Thymus (tissue), 14 donors: ENCODE results near the gene ZNF718. TPM values are rescaled to one million over a fixed set of nuclear protein-coding genes. Genes with fewer than 3 reads are reported as not detected.
"Not testable (repeated sequence)": the region's sequence is repeated elsewhere in the genome, so short reads cannot be mapped to it uniquely, and the experiment has no call there.

Experiments
- DNase-seq, 9 donors: peaks; one replicate each; pipeline ENCODE4 v3.0.0-alpha.2; 2013; ENCODE audit warnings: low spot score in 9 of 9, low read depth in 6 of 9, missing footprints in 1 of 9
- H3K27ac ChIP-seq, 2 donors: one replicate each; pipeline ENCODE4 v1.5.1; 2013; ENCODE audit warnings: control low read depth in 1 of 2, low read depth in 1 of 2, low read length in 1 of 2, mild to moderate bottlenecking in 1 of 2, moderate library complexity in 1 of 2
- H3K27me3 ChIP-seq, 2 donors: one replicate each; pipeline ENCODE4 v1.5.1; 2013; ENCODE audit warnings: low read length in 1 of 2; ENCODE audit not compliant: control insufficient read depth in 2 of 2, insufficient read depth in 1 of 2
- H3K36me3 ChIP-seq, 2 donors: one replicate each; pipeline ENCODE4 v1.5.1; 2013; ENCODE audit warnings: low read length in 1 of 2, mild to moderate bottlenecking in 1 of 2, moderate library complexity in 1 of 2; ENCODE audit not compliant: control insufficient read depth in 2 of 2, insufficient read depth in 2 of 2
- H3K4me1 ChIP-seq, 2 donors: one replicate each; pipeline ENCODE4 v1.5.1; 2013; ENCODE audit warnings: low read length in 2 of 2; ENCODE audit not compliant: control insufficient read depth in 2 of 2, insufficient read depth in 2 of 2
- H3K4me3 ChIP-seq, 2 donors: one replicate each; pipeline ENCODE4 v1.5.1; 2013; ENCODE audit warnings: low read length in 2 of 2, control low read depth in 1 of 2, mild to moderate bottlenecking in 1 of 2
- H3K9me3 ChIP-seq, 2 donors: one replicate each; pipeline ENCODE4 v1.5.1; 2013; ENCODE audit warnings: low read length in 1 of 2, mild to moderate bottlenecking in 1 of 2; ENCODE audit not compliant: control insufficient read depth in 2 of 2, insufficient read depth in 1 of 2
- WGBS: extraction: QIAGEN DNeasy Blood & Tissue Kit; methylation state at CpG from one replicate; pipeline ENCODE4 v1.1.7; 2013; 5-methylcytosine and 5-hydroxymethylcytosine counted together
- long read RNA-seq, 10 donors: transcript quantifications; one replicate each; lab custom pipeline, GENCODE V29; 2026
- polyA plus RNA-seq: library from polyadenylated mRNA; stranded (reverse); fragments of 200-250 nt; gene quantifications from one replicate; pipeline ENCODE4 v1.2.3, GENCODE V29; 2013
- total RNA-seq: library from RNA; stranded (reverse); fragments of 120-200 nt; gene quantifications from one replicate; pipeline ENCODE4 v1.2.4, GENCODE V29; 2013
- donor health status: healthy.

ZNF718 gene
- total RNA-seq = 7.5 TPM
- polyA plus RNA-seq = 2.9 TPM
- long read RNA-seq, donor 1, partial matches to known transcripts = 0 of 1 reads
- long read RNA-seq, donor 1, other reads (novel, unspliced or antisense) = 0 of 1 reads
- long read RNA-seq, donor 2 = 0 reads
- long read RNA-seq, donor 3, partial matches to known transcripts = 7 of 9 reads
- long read RNA-seq, donor 3, other reads (novel, unspliced or antisense) = 0 of 9 reads
- long read RNA-seq, donor 4, partial matches to known transcripts = 7 of 7 reads
- long read RNA-seq, donor 4, other reads (novel, unspliced or antisense) = 0 of 7 reads
- long read RNA-seq, donor 5, partial matches to known transcripts = 8 of 8 reads
- long read RNA-seq, donor 5, other reads (novel, unspliced or antisense) = 0 of 8 reads
- long read RNA-seq, donor 6 = 0 reads
- long read RNA-seq, donor 7 = 0 reads
- long read RNA-seq, donor 8, partial matches to known transcripts = 0 of 2 reads
- long read RNA-seq, donor 8, other reads (novel, unspliced or antisense) = 0 of 2 reads
- long read RNA-seq, donor 9 = 0 reads
- long read RNA-seq, donor 10, partial matches to known transcripts = 0 of 2 reads
- long read RNA-seq, donor 10, other reads (novel, unspliced or antisense) = 0 of 2 reads

DNA sequence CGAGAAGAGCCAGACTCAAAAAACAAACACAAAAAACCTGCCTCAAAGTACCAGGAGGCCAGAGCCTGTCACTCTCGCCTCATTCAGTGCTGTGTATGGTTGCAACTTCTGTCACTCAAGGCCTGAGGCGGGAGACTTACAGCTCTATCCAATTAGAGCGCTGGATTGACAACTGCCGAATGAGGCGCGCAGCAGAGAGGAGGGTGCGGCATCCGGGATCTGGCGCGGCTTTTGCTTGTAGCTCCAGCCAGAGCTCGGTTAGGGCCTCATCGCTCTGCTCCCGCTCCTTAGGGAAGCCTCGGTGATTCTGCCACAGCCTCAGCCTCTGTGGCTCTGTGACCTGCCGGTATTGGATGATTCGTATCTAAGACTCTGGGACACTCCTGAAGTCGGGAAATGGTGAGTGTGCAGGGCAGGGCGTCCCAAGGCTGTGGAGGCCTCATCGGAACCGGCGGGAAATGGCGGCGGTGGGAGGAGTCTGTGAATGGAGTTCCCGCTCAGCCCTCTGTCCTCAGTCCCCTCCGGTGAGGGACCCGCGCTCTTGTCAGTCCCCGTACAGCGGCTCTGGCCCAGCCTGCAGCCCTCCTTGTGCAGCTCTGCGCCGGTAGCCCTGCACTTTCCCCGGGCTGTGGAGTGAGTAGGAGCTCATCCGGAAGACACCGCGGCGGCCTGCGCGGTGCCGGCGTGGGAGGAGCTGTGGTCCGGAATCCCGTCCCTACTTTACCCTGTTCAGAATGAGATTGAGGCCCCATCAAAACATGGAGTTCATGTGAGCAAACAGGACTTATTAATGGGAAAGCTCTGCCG is at the start of gene ZNF718:
ZNF718 (plus strand) TSS at position 227 of the 807 bp plus-strand sequence; CDS start at position 397, 170 bp downstream.
- H3K36me3 ChIP-seq = peaks cover 4 to 31% of the 10 kb centered on the region in 2 donors
- peaks cover 1 to 40% of the 10 kb centered on the region in 2 donors for H3K9me3 ChIP-seq
- peak; percentile 81 to 98 (median 94) for DNase-seq
- no peaks in the 10 kb centered on the region for H3K27me3 ChIP-seq
- peak within 1 kb of the TSS; percentile 94 to 95 for H3K27ac ChIP-seq
- H3K4me1 ChIP-seq = peaks cover 5 to 7% of the 10 kb centered on the region in 2 donors
- peak within 1 kb of the TSS; percentile 84 to 90 for H3K4me3 ChIP-seq
- WGBS = under 1% methylated on average over 44 of the region's 44 CpGs

DNA sequence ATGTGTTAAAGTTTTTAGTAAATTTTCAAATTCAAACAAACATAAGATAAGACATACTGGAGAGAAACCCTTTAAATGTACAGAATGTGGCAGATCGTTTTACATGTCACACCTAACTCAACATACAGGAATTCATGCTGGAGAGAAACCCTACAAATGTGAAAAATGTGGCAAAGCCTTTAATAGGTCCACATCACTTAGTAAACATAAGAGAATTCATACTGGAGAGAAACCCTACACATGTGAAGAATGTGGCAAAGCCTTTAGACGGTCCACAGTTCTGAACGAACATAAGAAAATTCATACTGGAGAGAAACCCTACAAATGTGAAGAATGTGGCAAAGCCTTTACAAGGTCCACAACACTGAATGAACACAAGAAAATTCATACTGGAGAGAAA is 38.4 kb upstream of the ZNF718 start:
- peaks cover 0 to 5% of the 10 kb centered on the region in 2 donors for H3K36me3 ChIP-seq

DNA sequence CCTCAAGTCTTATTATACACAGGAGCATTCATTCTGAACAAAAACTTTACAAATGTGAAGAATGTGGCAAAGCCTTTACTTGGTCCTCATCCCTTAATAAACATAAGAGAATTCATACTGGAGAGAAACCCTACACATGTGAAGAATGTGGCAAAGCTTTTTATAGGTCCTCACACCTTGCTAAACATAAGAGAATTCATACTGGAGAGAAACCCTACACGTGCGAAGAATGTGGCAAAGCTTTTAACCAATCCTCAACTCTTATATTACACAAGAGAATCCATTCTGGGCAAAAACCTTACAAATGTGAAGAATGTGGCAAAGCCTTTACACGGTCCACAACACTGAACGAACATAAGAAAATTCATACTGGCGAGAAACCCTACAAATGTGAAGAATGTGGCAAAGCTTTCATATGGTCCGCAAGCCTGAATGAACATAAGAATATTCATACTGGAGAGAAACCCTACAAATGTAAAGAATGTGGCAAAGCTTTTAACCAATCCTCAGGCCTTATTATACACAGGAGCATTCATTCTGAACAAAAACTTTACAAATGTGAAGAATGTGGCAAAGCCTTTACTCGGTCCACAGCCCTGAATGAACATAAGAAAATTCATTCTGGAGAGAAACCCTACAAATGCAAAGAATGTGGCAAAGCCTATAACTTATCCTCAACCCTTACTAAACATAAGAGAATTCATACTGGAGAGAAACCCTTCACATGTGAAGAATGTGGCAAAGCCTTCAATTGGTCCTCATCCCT is 37.6 kb upstream of the ZNF718 start:
- H3K36me3 ChIP-seq, H3K4me1 ChIP-seq, DNase-seq, H3K27me3 ChIP-seq, H3K4me3 ChIP-seq, H3K27ac ChIP-seq: not testable (repeated sequence)
- 98% methylated on average over 7 of the region's 7 CpGs for WGBS
- H3K9me3 ChIP-seq = peaks cover 8 to 14% of the 10 kb centered on the region in 2 donors

More for the DNA sequence above, 38.4 kb upstream of the ZNF718 start:
- Histone ChIP-seq H3K9me3 (peaks cover 8 to 13% of the 10 kb centered on the region in 2 donors), H3K27me3 (no peaks in the 10 kb centered on the region), H3K4me3 (no peak overlapping the region), H3K4me1 (no peaks in the 10 kb centered on the region), H3K27ac (no peak overlapping the region)
- DNase-seq = no peak
- 96% methylated on average over 3 of the region's 3 CpGs for WGBS

DNA sequence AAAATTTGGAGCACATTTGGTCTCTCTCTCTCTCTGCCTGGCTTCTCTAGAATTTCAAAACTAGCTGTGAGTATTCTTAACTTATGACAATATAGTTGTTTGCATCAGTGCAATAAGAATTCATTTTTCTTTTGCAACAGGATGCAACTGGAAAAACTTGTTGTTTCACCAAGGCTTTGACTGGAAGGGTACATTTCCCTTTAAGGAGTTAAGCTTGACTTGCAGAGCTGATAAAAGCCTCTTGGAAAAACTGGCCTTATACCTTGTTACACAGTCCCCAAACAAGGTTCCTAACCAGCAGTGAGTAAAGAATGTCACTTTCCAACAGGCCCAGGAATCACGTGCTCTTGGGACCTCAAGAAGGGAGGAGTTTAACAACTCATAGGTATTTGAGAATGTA is 25.9 kb upstream of the ZNF718 start:
- no peaks in the 10 kb centered on the region for H3K4me1 ChIP-seq
- no peaks in the 10 kb centered on the region for H3K27me3 ChIP-seq
- 100% methylated on average over 1 of the region's 1 CpG for WGBS
- H3K27ac ChIP-seq = no peak overlapping the region
- peaks cover 7 to 30% of the 10 kb centered on the region in 2 donors for H3K9me3 ChIP-seq
- DNase-seq = no peak
- H3K4me3 ChIP-seq = no peak overlapping the region
- no peaks in the 10 kb centered on the region for H3K36me3 ChIP-seq

DNA sequence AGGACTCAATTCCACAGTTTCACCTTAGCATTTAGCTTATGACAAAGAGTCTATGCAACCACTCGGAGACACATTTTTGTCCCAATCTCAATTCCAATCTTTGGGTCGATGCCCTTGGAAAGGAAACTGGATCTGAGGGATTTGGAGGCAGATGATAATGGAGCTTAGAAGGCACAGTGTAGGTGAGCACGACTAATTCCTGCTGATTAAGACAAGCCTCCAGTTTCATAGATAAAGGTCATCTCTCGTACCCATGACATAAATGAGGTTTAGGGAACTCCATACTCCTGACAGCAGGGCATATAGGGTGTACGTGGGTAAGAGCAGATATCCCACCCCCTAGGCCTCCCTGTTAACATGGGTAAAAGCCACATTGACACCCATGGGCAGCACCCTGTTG is 24.4 kb upstream of the ZNF718 start:
- 92% methylated on average over 5 of the region's 5 CpGs for WGBS
- H3K9me3 ChIP-seq = peaks cover 7 to 27% of the 10 kb centered on the region in 2 donors
- H3K4me3 ChIP-seq = no peak overlapping the region

DNA sequence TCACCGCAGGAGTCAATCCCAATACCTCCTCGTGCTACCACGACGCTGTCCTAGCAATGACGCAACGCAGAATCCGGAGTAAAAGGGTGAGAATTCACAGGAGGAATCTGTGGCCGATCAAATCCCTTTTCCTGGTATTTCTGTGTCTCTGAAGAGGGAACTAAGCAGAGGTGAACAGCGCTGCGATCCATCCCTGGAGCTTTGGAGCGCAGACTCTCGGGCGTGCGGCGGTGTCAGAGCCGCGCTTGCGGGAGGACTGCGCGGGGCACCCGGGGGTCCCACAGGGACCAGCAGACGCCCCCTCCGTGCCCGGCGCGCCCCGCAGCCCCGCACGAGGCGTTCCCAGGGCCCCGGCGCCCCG is 17.2 kb upstream of the ZNF718 start:
- H3K9me3 ChIP-seq = peaks cover 24 to 43% of the 10 kb centered on the region in 2 donors
- DNase-seq = no peak
- H3K4me3 ChIP-seq = no peak overlapping the region
- peaks cover 19 to 34% of the 10 kb centered on the region in 2 donors for H3K27me3 ChIP-seq
- 29% methylated on average over 33 of the region's 33 CpGs for WGBS
- H3K4me1 ChIP-seq = no peaks in the 10 kb centered on the region
- H3K27ac ChIP-seq = no peak overlapping the region
- no peaks in the 10 kb centered on the region for H3K36me3 ChIP-seq

More for the DNA sequence above, 24.4 kb upstream of the ZNF718 start:
- H3K4me1 ChIP-seq = no peaks in the 10 kb centered on the region
- H3K36me3 ChIP-seq = no peaks in the 10 kb centered on the region
- DNase-seq = no peak
- H3K27ac ChIP-seq = no peak overlapping the region
- no peaks in the 10 kb centered on the region for H3K27me3 ChIP-seq

DNA sequence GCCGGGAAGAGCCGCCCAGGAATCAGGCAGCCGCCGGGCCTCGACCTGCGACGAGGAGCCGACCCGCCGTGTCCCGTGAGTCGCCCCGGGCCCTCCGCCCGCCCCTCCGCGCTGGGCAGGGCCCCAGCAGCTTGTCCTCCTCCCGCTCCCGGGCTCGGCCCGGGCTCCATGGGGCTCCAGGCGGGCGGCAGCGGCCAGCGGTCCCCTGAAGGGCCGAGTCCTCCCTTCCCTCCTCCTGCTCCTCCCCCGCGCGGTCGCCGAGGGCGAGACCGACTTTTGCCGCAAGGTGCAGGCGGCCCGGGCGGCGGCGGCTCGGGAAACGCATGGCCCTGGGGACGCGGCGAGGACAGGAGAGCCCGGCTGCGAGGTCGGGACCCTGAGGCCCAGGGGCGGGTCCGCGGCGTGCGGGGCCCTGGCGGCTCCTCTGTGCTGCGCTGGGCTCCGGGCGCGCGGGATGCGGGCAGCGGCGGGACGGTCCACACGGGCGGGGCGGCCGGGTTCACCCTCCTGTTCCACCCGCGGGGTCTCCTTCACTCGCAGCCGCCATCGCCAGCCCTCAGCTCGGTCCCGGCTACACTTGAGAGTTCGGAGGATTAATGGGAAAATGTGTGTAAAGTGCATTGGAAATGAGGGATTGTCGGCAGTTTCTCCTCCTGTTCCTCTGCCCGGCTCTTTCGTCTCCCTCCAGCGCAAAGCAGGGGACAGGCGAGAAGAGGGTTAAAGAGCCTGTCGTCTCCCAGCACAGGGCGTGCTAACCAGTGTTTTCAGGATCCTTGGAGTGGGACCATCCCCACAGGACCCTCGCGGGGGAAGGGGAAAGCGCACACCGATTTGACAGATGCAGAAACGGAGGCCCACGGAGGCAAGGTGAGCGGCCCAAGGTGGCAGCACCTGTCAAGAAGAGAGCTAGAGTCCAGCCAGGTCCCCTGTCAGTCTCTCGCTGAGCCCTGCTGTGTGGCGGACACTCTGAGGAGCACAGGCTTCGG is 16.6 kb upstream of the ZNF718 start:
- Histone ChIP-seq H3K4me3 (no peak overlapping the region), H3K27me3 (peaks cover 19 to 34% of the 10 kb centered on the region in 2 donors), H3K27ac (no peak overlapping the region), H3K36me3 (no peaks in the 10 kb centered on the region), H3K4me1 (no peaks in the 10 kb centered on the region), H3K9me3 (peaks cover 25 to 44% of the 10 kb centered on the region in 2 donors)
- DNase-seq = no peak
- WGBS = 17% methylated on average over 91 of the region's 91 CpGs

DNA sequence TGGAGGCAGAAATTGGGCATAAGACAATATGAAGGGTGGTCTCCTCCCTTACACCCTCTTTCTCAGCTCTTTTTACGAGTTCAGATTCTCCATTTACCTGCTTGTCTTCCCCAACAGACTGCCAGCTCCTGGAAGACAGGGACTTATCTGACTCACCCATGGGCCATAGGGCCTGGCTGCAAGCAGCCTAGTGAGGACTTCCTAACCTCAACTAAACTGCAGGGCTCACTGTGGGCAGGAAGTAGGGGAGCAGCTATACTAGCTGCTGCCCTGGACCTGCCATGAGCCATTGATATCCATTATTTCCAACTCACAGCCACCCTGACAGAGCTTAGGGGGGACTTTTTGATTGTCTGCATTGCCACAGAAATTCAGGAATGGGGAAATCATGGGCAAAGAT is 11.5 kb upstream of the ZNF718 start:
- Histone ChIP-seq H3K4me3 (no peak overlapping the region), H3K27me3 (peaks cover 7 to 20% of the 10 kb centered on the region in 2 donors), H3K27ac (no peak overlapping the region), H3K9me3 (peaks cover 10 to 33% of the 10 kb centered on the region in 2 donors), H3K36me3 (no peaks in the 10 kb centered on the region), H3K4me1 (no peaks in the 10 kb centered on the region)
- 95% methylated on average over 1 of the region's 1 CpG for whole genome bisulfite sequencing
- DNase-seq = no peak
